Vagina (tissue), 2 donors: ENCODE data around the gene LRRC34.

Experiments used
- POLR2A ChIP-seq, 2 donors: fragments of 450-650 bp; IDR thresholded peaks; one replicate each; pipeline ENCODE4 v1.6.1; 2017; ENCODE audit warnings: antibody characterized with exemption in 2 of 2, mild to moderate bottlenecking in 2 of 2, moderate library complexity in 2 of 2
- POLR2AphosphoS5 ChIP-seq, 2 donors: sonication (generic); formaldehyde crosslinking; IDR thresholded peaks; one replicate each; pipeline ENCODE4 v1.9.0; 2017; ENCODE audit warnings: antibody characterized with exemption in 2 of 2, mild to moderate bottlenecking in 2 of 2, low read depth in 1 of 2; ENCODE audit not compliant: insufficient read depth in 1 of 2
- TF ChIP-seq, protein P1 (sequence below), 3 experiments: fragments of 450-650 bp in 2 of 3; fragments of 200-600 bp in 1 of 3; sonication (generic) in 1 of 3; IDR thresholded peaks; one replicate each; pipeline ENCODE4 v1.5.1; 2017 to 2019; ENCODE audit warnings: antibody characterized with exemption in 3 of 3, mild to moderate bottlenecking in 2 of 3, moderate library complexity in 2 of 3

DNA sequence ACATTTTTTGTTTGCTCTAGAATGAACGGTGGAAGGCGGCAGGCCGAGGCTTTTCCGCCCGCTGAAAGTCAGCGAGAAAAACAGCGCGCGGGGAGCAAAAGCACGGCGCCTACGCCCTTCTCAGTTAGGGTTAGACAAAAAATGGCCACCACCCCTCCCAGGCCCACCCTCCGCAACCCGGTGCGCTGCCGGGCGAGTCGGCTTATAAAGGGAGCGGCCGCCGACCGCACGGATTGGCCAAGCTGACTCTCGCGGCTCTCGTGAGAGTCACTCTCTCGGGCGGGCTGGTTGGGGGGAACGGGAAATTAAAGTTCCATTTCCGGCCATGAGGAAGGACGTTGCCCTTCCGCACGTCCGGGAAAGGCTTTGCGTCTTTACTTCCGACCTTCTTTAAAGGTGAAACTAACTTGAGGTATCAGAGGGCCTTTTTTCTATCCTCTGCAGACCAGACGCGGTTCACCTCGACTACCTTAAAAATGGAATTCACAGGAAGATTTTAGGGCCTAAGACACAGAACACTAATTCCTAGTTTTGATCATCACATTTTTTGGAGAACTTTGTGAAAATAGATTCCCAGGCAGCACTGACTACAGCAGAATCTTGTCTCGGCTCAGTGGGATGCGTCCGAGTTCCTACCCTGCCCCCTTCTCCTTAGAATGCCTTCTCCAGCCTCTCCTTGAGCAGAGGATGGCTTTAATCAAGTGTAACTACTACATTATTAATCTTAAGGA is 47.7 kb downstream of the LRRC34 start, which contains the start of gene TERC:
- TF ChIP-seq, protein P1, sequence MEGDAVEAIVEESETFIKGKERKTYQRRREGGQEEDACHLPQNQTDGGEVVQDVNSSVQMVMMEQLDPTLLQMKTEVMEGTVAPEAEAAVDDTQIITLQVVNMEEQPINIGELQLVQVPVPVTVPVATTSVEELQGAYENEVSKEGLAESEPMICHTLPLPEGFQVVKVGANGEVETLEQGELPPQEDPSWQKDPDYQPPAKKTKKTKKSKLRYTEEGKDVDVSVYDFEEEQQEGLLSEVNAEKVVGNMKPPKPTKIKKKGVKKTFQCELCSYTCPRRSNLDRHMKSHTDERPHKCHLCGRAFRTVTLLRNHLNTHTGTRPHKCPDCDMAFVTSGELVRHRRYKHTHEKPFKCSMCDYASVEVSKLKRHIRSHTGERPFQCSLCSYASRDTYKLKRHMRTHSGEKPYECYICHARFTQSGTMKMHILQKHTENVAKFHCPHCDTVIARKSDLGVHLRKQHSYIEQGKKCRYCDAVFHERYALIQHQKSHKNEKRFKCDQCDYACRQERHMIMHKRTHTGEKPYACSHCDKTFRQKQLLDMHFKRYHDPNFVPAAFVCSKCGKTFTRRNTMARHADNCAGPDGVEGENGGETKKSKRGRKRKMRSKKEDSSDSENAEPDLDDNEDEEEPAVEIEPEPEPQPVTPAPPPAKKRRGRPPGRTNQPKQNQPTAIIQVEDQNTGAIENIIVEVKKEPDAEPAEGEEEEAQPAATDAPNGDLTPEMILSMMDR (IDR thresholded peaks at IDR 0.05), result no peak
- peak; percentile 92 to 100 for TF ChIP-seq POLR2AphosphoS5 (IDR thresholded peaks at IDR 0.05; ENCODE audit: insufficient read depth in 1 of 2, low read depth in 1 of 2)
- TF ChIP-seq POLR2A (IDR thresholded peaks at IDR 0.05), result peak in 1 of 2 donors; percentile 98
